ENCODE results near the gene DECR2.

DECR2 gene

DNA sequence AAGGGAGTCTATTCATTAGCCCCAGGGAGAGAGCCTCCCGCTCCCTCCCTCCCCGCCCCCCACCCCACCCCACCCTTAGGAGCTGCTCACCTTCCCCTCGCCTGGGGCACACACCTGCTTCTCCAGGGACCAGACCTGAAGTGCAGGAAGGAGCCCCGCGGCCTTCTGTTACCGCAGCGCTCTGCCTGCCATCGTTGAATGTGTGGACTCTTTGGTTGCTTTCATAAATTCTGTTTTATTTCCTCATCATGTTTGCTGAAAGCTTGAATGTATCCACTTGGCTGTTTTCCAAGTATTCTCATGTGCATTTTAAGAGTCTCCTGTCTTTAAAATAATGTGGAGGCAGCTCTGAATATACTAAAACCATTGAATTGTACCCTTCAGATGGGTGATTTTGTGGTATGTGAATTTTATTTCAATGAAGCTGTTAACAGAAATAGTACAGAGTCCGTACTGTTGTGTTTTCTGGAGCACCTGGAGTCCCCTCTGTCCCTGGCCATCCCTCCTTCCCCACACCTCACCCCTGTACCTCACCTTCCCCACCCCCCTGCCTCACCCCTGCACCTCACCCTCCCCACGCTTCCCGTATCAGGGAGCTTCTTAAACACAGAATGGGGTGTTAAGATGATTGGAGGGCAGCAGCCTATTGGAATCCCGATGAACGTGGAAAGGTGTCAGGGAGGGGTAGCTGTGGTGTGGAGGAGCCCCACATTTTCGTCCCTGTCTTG lies 49.3 kb downstream of the DECR2 start:
- Histone ChIP-seq H3K27me3 (ENCODE audit: control insufficient read depth, insufficient read depth, low read length) (no peaks in the 10 kb centered on the region), H3K27ac (no peak overlapping the region), H3K9me3 (ENCODE audit: control insufficient read depth, low read length) (no peaks in the 10 kb centered on the region), H3K4me2 (ENCODE audit: low read length) (no peak overlapping the region), H3K36me3 (ENCODE audit: control insufficient read depth, insufficient read depth, low read length) (no peaks in the 10 kb centered on the region), H3K9ac (no peak overlapping the region), H3K79me2 (peaks cover 20% of the 10 kb centered on the region), H2AFZ (no peak overlapping the region), H3K4me3 (ENCODE audit: low read depth, low read length) (no peak overlapping the region), H3K4me1 (peaks cover 11% of the 10 kb centered on the region)
- TF ChIP-seq CTCF (IDR thresholded peaks at IDR 0.05), result no peak

DNA sequence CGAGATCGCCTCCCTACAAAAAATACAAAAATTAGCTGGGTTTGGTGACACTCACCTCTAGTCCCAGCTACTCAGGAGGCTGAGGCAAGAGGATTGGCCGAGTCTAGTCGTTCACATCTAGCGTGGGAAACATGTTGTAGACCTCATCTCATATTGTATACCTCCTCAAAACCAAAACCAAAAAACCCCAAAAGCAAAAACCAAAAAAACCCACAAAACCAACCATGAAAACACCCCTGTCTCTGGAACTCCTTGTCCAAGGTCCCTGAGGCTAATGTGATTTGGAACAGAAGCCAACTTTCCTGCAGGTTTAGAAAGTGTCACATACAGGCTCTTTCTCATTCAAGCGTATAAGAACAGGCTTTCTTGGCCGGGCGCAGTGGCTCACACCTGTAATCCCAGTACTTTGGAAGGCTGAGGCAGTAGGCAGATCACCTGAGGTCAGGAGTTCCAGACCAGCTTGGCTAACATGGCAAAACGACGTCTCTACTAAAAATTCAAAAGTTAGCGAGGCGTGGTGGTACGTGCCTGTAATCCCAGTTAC lies 52.8 kb downstream of the DECR2 start:
- no peaks in the 10 kb centered on the region for H3K36me3 ChIP-seq (ENCODE audit: control insufficient read depth, insufficient read depth, low read length)
- H3K27me3 ChIP-seq (ENCODE audit: control insufficient read depth, insufficient read depth, low read length), result no peaks in the 10 kb centered on the region
- H3K4me1 ChIP-seq, result peaks cover 27% of the 10 kb centered on the region
- no peak overlapping the region for H2AFZ ChIP-seq
- H3K27ac ChIP-seq, result peak overlapping the region; percentile 63
- peak overlapping the region; percentile 4 for H3K4me2 ChIP-seq (ENCODE audit: low read length)
- H3K79me2 ChIP-seq, result peaks cover 6% of the 10 kb centered on the region
- no peak for TF ChIP-seq CTCF (IDR thresholded peaks at IDR 0.05)
- no peaks in the 10 kb centered on the region for H3K9me3 ChIP-seq (ENCODE audit: control insufficient read depth, low read length)
- H3K9ac ChIP-seq, result no peak overlapping the region
- no peak overlapping the region for H3K4me3 ChIP-seq (ENCODE audit: low read depth, low read length)

- no peaks in the 10 kb centered on the region for H3K9me3 ChIP-seq (ENCODE audit: control insufficient read depth, low read length)
- no peak overlapping the region for H3K4me3 ChIP-seq (ENCODE audit: low read depth, low read length)
- no peaks in the 10 kb centered on the region for H3K36me3 ChIP-seq (ENCODE audit: control insufficient read depth, insufficient read depth, low read length)
- no peak overlapping the region for H3K4me2 ChIP-seq (ENCODE audit: low read length)
- H3K79me2 ChIP-seq, result peaks cover 9% of the 10 kb centered on the region
- no peak overlapping the region for H3K9ac ChIP-seq
- no peak overlapping the region for H2AFZ ChIP-seq
- TF ChIP-seq CTCF (IDR thresholded peaks at IDR 0.05), result no peak
- H3K27me3 ChIP-seq (ENCODE audit: control insufficient read depth, insufficient read depth, low read length), result no peaks in the 10 kb centered on the region
- H3K27ac ChIP-seq, result no peak overlapping the region
- peaks cover 28% of the 10 kb centered on the region for H3K4me1 ChIP-seq
Measured at GRCh38 chr16:455453-455852, 53.8 kb downstream of the DECR2 start.

GRCh38 chr16:456891-457483 lies 55.3 kb downstream of the DECR2 start:
- no peak overlapping the region for H3K9ac ChIP-seq
- H3K9me3 ChIP-seq (ENCODE audit: control insufficient read depth, low read length), result no peaks in the 10 kb centered on the region
- peak overlapping the region; percentile 23 for H3K4me3 ChIP-seq (ENCODE audit: low read depth, low read length)
- no peaks in the 10 kb centered on the region for H3K36me3 ChIP-seq (ENCODE audit: control insufficient read depth, insufficient read depth, low read length)
- H3K27ac ChIP-seq, result peak overlapping the region; percentile 77
- H3K4me2 ChIP-seq (ENCODE audit: low read length), result peak overlapping the region; percentile 60
- no peak for TF ChIP-seq CTCF (IDR thresholded peaks at IDR 0.05)
- H3K79me2 ChIP-seq, result peaks cover 24% of the 10 kb centered on the region
- no peaks in the 10 kb centered on the region for H3K27me3 ChIP-seq (ENCODE audit: control insufficient read depth, insufficient read depth, low read length)
- peaks cover 34% of the 10 kb centered on the region for H3K4me1 ChIP-seq
- H2AFZ ChIP-seq, result peak overlapping the region; percentile 38
